H1 (cell line): Measurements from ENCODE around the gene PRR14L. TPM values are rescaled to one million over a fixed set of nuclear protein-coding genes. Genes with fewer than 3 reads are reported as not detected.
"Not testable (repeated sequence)": the region's sequence is repeated elsewhere in the genome, so short reads cannot be mapped to it uniquely, and the experiment has no call there.

ENCODE experiments used
- CTCF ChIA-PET: fragments of 300-600 bp; sonication (Branson Sonifier 250); formaldehyde crosslinking; loops from one replicate; lab custom pipeline; 2021; ENCODE audit not compliant: partially characterized antibody; lab: Charles Lee
- POLR2A ChIA-PET: fragments of 300-600 bp; sonication (Branson Sonifier 250); formaldehyde crosslinking; loops from one replicate; lab custom pipeline; 2021; ENCODE audit warnings: inconsistent platforms; ENCODE audit not compliant: partially characterized antibody; lab: Charles Lee
- DNase-seq, 2 experiments: peaks; one replicate each; pipeline versions ENCODE4 v3.0.0 to v3.0.0-alpha.2; 2010 to 2022; ENCODE audit warnings: low spot score in 2 of 2, low read depth in 1 of 2, mixed read lengths in 1 of 2
- FAIRE-seq: peaks from 2 replicates; lab custom pipeline; 2011; peaks lifted over from hg19 to GRCh38; lab: Jason Lieb, UNC
- H2AFZ ChIP-seq: 2 replicates; pipeline ENCODE4 v1.8.1; 2012; ENCODE audit warnings: low read length, inconsistent platforms
- H2AK5ac ChIP-seq: 2 replicates; pipeline ENCODE4 v1.6.1; 2013; ENCODE audit warnings: low read depth, low read length
- H2BK120ac ChIP-seq: replicated peaks from 2 replicates; pipeline ENCODE3; 2013; ENCODE audit warnings: low read depth, low read length, inconsistent platforms
- H2BK12ac ChIP-seq: 2 replicates; pipeline ENCODE4 v1.6.1; 2013; ENCODE audit warnings: low read depth, low read length
- H2BK15ac ChIP-seq: 2 replicates; pipeline ENCODE4 v1.6.1; 2013; ENCODE audit warnings: low read length
- H2BK20ac ChIP-seq: 2 replicates; pipeline ENCODE4 v1.6.1; 2013; ENCODE audit warnings: low read length
- H2BK5ac ChIP-seq: 2 replicates; pipeline ENCODE4 v1.6.1; 2013; ENCODE audit warnings: low read depth, low read length
- H3K14ac ChIP-seq: 2 replicates; pipeline ENCODE4 v1.6.1; 2013; ENCODE audit warnings: inconsistent platforms; ENCODE audit not compliant: insufficient read length
- H3K18ac ChIP-seq: 2 replicates; pipeline ENCODE4 v1.6.1; 2013; ENCODE audit warnings: low read length; ENCODE audit errors: extremely low read depth
- H3K23ac ChIP-seq: 2 replicates; pipeline ENCODE4 v1.6.1; 2013; ENCODE audit warnings: inconsistent platforms; ENCODE audit not compliant: insufficient read length
- H3K23me2 ChIP-seq: 2 replicates; pipeline ENCODE4 v1.6.1; 2013; ENCODE audit warnings: low read depth, low read length
- H3K27ac ChIP-seq: 2 replicates; pipeline ENCODE4 v1.6.1; 2011; ENCODE audit warnings: low read depth, low read length, inconsistent platforms
- H3K27me3 ChIP-seq, 4 experiments: replicated peaks in 1 of 4; 1 replicate in 1 of 4; 2 replicates in 3 of 4; pipeline versions ENCODE4 v1.6.1 to v1.8.1; 2011 to 2013; ENCODE audit warnings: low read length in 3 of 4, mild to moderate bottlenecking in 3 of 4, inconsistent platforms in 2 of 4, mixed read lengths in 2 of 4, moderate library complexity in 1 of 4; ENCODE audit not compliant: control insufficient read depth in 3 of 4, insufficient read depth in 3 of 4; ENCODE audit errors: extremely low read depth in 1 of 4
- H3K36me3 ChIP-seq, 4 experiments: 2 replicates each; pipeline versions ENCODE4 v1.6.1 to v1.8.1; 2011 to 2013; ENCODE audit warnings: mild to moderate bottlenecking in 4 of 4, low read length in 3 of 4, moderate library complexity in 2 of 4, control low read depth in 1 of 4, inconsistent platforms in 1 of 4; ENCODE audit not compliant: insufficient read depth in 4 of 4, control insufficient read depth in 2 of 4
- H3K4ac ChIP-seq: replicated peaks from 2 replicates; pipeline ENCODE3; 2013; ENCODE audit warnings: low read length, low read depth, mixed read lengths, inconsistent platforms; ENCODE audit not compliant: insufficient read length
- H3K4me1 ChIP-seq, 4 experiments: replicated peaks in 1 of 4; 1 replicate in 1 of 4; 2 replicates in 3 of 4; pipeline versions ENCODE4 v1.6.1 to v1.8.1; 2011 to 2013; ENCODE audit warnings: low read length in 3 of 4, inconsistent platforms in 2 of 4, mixed read lengths in 1 of 4; ENCODE audit not compliant: insufficient read depth in 4 of 4, control insufficient read depth in 3 of 4
- H3K4me2 ChIP-seq, 2 experiments: 2 replicates each; pipeline versions ENCODE4 v1.6.1 to v1.8.1; 2011 to 2013; ENCODE audit warnings: low read depth in 2 of 2, low read length in 2 of 2, control low read depth in 1 of 2, inconsistent platforms in 1 of 2, mild to moderate bottlenecking in 1 of 2; ENCODE audit not compliant: insufficient read depth in 1 of 2
- H3K4me3 ChIP-seq, 4 experiments: fragments of 200-600, 300-600 bp in 1 of 4; sonication (generic), shearing (Covaris generic), sonication (Bioruptor Twin) in 1 of 4; 2 replicates each; pipeline versions ENCODE4 v1.5.1 to v1.8.1; 2011 to 2016; ENCODE audit warnings: low read length in 4 of 4, low read depth in 3 of 4, control low read depth in 2 of 4, inconsistent platforms in 2 of 4, mild to moderate bottlenecking in 2 of 4, mixed read lengths in 1 of 4, moderate library complexity in 1 of 4; ENCODE audit not compliant: insufficient read depth in 2 of 4; ENCODE audit errors: extremely low read depth in 1 of 4
- H3K56ac ChIP-seq: replicated peaks from 2 replicates; pipeline ENCODE3; 2013; ENCODE audit warnings: low read depth, mild to moderate bottlenecking, mixed read lengths, low read length, inconsistent platforms; ENCODE audit not compliant: insufficient read length
- H3K79me1 ChIP-seq: 2 replicates; pipeline ENCODE4 v1.6.1; 2013; ENCODE audit warnings: low read depth, low read length, control low read depth
- H3K79me2 ChIP-seq, 2 experiments: 2 replicates each; pipeline versions ENCODE4 v1.6.1 to v1.8.1; 2012 to 2013; ENCODE audit warnings: low read length in 2 of 2, mild to moderate bottlenecking in 2 of 2, inconsistent platforms in 1 of 2; ENCODE audit not compliant: insufficient read depth in 2 of 2, control insufficient read depth in 1 of 2
- H3K9ac ChIP-seq, 4 experiments: replicated peaks in 1 of 4; 1 replicate in 1 of 4; 2 replicates in 3 of 4; pipeline versions ENCODE4 v1.6.1 to v1.8.1; 2011 to 2013; ENCODE audit warnings: low read depth in 3 of 4, low read length in 3 of 4, control low read depth in 2 of 4, mild to moderate bottlenecking in 2 of 4, moderate library complexity in 2 of 4, inconsistent platforms in 1 of 4; ENCODE audit errors: extremely low read depth in 1 of 4
- H3K9me3 ChIP-seq, 2 experiments: 2 replicates each; pipeline versions ENCODE4 v1.6.1 to v1.8.1; 2012 to 2013; ENCODE audit warnings: mild to moderate bottlenecking in 2 of 2, moderate library complexity in 2 of 2, control low read depth in 1 of 2, inconsistent platforms in 1 of 2, low read depth in 1 of 2, low read length in 1 of 2, mixed read lengths in 1 of 2; ENCODE audit not compliant: insufficient read depth in 2 of 2
- H4K20me1 ChIP-seq, 2 experiments: replicated peaks in 1 of 2; 2 replicates each; pipeline versions ENCODE3 to v1.8.1; 2011 to 2013; ENCODE audit warnings: inconsistent platforms in 2 of 2, low read length in 2 of 2, mild to moderate bottlenecking in 1 of 2; ENCODE audit not compliant: insufficient read depth in 2 of 2, control insufficient read depth in 1 of 2
- H4K5ac ChIP-seq: 2 replicates; pipeline ENCODE4 v1.6.1; 2013; ENCODE audit warnings: low read length, low read depth, mixed read lengths, inconsistent platforms; ENCODE audit not compliant: insufficient read length
- H4K8ac ChIP-seq: 2 replicates; pipeline ENCODE4 v1.8.0; 2013; ENCODE audit warnings: mild to moderate bottlenecking, moderate library complexity, low read length, inconsistent platforms; ENCODE audit not compliant: insufficient read depth; ENCODE audit errors: extremely low read depth
- H4K91ac ChIP-seq: replicated peaks from 2 replicates; pipeline ENCODE3; 2013; ENCODE audit warnings: low read length, mixed read lengths, inconsistent platforms; ENCODE audit not compliant: insufficient read length
- WGBS, 2 experiments: shearing (Covaris generic) in 1 of 2; methylation state at CpG; one replicate each; pipeline versions ENCODE4 v1.1.6 to v1.1.7; 2013 to 2015; ENCODE audit warnings: low lambda C conversion rate in 2 of 2, mixed read lengths in 2 of 2, inconsistent platforms in 1 of 2, low coverage in 1 of 2, missing lambda C conversion rate in 1 of 2; ENCODE audit not compliant: insufficient replicate concordance in 2 of 2, insufficient coverage in 1 of 2, insufficient read length in 1 of 2; ENCODE audit errors: extremely low coverage in 1 of 2, missing lambda C conversion rate in 1 of 2; 5-methylcytosine and 5-hydroxymethylcytosine counted together
- polyA plus RNA-seq, 7 experiments: library from polyadenylated mRNA; depleted of rRNA in 3 of 7; stranded (reverse) in 5 of 7; unstranded in 2 of 7; fragments of >200 nt in 5 of 7; fragments of 200-250 nt in 2 of 7; gene quantifications; 1 replicate in 5 of 7; 2 replicates in 1 of 7; 4 replicates in 1 of 7; pipeline versions ENCODE4 v1.2.1 to v1.2.3, GENCODE V29; 2011 to 2013; ENCODE audit warnings: missing spikeins in 2 of 7, mixed read lengths in 2 of 7
- total RNA-seq: library from RNA; stranded (reverse); fragmentation: NEBNext Ultra II Directional; extraction: Animal tissue kit (Norgen Biotek cat#: 25700); gene quantifications from 2 replicates; pipeline ENCODE4 v1.2.1, GENCODE V29; 2021

PRR14L gene
- total and polyA plus RNA-seq, 2 of the 8 experiments (the other 6 are each of a cell fraction or from before 2014, with no cell fraction given): 26.5 to 98.6 TPM

- peak overlapping the region; percentile 51 to 97 (median 90) for H3K4me3 ChIP-seq
- not testable (repeated sequence) for H3K23me2 ChIP-seq, H3K14ac ChIP-seq, H3K18ac ChIP-seq, H3K4me1 ChIP-seq, H2BK120ac ChIP-seq, H3K36me3 ChIP-seq, H3K27ac ChIP-seq, DNase-seq, H2AK5ac ChIP-seq, H4K91ac ChIP-seq, H3K56ac ChIP-seq, H3K23ac ChIP-seq, H3K79me1 ChIP-seq, H4K5ac ChIP-seq, H2BK15ac ChIP-seq, H3K9me3 ChIP-seq, H3K27me3 ChIP-seq, H2AFZ ChIP-seq, H4K8ac ChIP-seq, H3K4ac ChIP-seq, H4K20me1 ChIP-seq, FAIRE-seq, H2BK12ac ChIP-seq, H2BK20ac ChIP-seq, H2BK5ac ChIP-seq
- H3K9ac ChIP-seq: peak overlapping the region in 1 of 4 experiments; percentile 81; a peak in 1 of 7 replicates
- peak overlapping the region; percentile 68 to 80 for H3K4me2 ChIP-seq
- peaks cover 23 to 57% of the 10 kb centered on the region in 2 experiments for H3K79me2 ChIP-seq
- 76% methylated on average over 10 of the region's 10 CpGs; no CpG with 5 or more reads in 1 of the 2 experiments for WGBS, 2 experiments
- POLR2A ChIA-PET: interaction anchor here (0.9 to 3.8 kb wide), 6 partner anchors 11 to 92 kb away, joined by 3 to 24 read pairs (median 10); partner anchors contain the start of gene DEPDC5
- CTCF ChIA-PET: interaction anchor here (0.7 to 3.4 kb wide), 3 partner anchors 93 to 310 kb away, joined by 3 to 15 read pairs (median 3); no protein-coding TSS in a partner anchor
Observed at GRCh38 chr22:31660860-31661341, 89.0 kb downstream of the PRR14L start.
